ENCODE measurements around the gene ASIC4. TPM values are rescaled to one million over a fixed set of nuclear protein-coding genes. Genes with fewer than 3 reads are reported as not detected.

Gene ASIC4
- polyA plus RNA-seq, 2 of the 4 experiments (the other 2 are of a cell fraction), result 0.04 TPM; not detected in 1

DNA sequence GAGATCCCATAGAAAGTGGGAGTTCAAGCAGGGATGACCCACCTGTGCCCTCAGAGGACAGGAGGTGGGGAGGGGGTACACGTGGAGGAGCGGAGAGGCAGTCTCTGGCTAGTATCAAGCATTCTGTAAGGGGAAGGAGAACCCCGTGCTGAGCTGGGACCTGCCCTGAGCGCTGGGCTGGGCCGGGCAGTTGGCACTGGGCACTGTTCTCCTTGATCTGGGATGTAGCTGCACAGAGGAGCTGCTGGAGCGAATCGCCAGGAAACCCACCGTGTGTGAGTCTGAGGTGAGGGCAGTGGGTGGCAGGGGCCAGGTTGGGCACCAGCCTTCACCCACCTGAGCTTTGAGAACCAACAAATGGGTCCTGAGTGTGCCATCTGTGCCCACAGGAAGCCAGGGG lies 35.4 kb upstream of the ASIC4 start:
- Histone ChIP-seq H3K27ac (no peak overlapping the region), H3K4me1 (peaks cover 5% of the 10 kb centered on the region; the same call in 2 of the 3 replicates), H3K4me3 (no peak overlapping the region), H3K9me3 (no peaks in the 10 kb centered on the region), H3K4me2 (no peak overlapping the region)
- TF ChIP-seq KDM1A (IDR thresholded peaks at IDR 0.05; ENCODE audit: low read depth) (no peak), ZSCAN20 (CRISPR knock-in tag; IDR thresholded peaks at IDR 0.05) (no peak), HEYL (CRISPR knock-in tag; IDR thresholded peaks at IDR 0.05) (no peak), RAD21 (conservative IDR thresholded peaks at IDR 0.05 in 1 of 2, IDR thresholded peaks at IDR 0.05 in 1 of 2) (no peak), HOXA7 (CRISPR knock-in tag; IDR thresholded peaks at IDR 0.05) (no peak)
- TF ChIP-seq, protein P1, sequence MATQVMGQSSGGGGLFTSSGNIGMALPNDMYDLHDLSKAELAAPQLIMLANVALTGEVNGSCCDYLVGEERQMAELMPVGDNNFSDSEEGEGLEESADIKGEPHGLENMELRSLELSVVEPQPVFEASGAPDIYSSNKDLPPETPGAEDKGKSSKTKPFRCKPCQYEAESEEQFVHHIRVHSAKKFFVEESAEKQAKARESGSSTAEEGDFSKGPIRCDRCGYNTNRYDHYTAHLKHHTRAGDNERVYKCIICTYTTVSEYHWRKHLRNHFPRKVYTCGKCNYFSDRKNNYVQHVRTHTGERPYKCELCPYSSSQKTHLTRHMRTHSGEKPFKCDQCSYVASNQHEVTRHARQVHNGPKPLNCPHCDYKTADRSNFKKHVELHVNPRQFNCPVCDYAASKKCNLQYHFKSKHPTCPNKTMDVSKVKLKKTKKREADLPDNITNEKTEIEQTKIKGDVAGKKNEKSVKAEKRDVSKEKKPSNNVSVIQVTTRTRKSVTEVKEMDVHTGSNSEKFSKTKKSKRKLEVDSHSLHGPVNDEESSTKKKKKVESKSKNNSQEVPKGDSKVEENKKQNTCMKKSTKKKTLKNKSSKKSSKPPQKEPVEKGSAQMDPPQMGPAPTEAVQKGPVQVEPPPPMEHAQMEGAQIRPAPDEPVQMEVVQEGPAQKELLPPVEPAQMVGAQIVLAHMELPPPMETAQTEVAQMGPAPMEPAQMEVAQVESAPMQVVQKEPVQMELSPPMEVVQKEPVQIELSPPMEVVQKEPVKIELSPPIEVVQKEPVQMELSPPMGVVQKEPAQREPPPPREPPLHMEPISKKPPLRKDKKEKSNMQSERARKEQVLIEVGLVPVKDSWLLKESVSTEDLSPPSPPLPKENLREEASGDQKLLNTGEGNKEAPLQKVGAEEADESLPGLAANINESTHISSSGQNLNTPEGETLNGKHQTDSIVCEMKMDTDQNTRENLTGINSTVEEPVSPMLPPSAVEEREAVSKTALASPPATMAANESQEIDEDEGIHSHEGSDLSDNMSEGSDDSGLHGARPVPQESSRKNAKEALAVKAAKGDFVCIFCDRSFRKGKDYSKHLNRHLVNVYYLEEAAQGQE (IDR thresholded peaks at IDR 0.05), result no peak
- 70% methylated on average over 8 of the region's 8 CpGs for WGBS (ENCODE audit: missing lambda C conversion rate)
- DNase-seq (ENCODE audit: low read depth in 1 of 2, low spot score in 1 of 2) (no peak), ATAC-seq (no peak), FAIRE-seq (no peak)
- CTCF ChIA-PET, result interaction anchor here (1.0 to 89.4 kb wide), 3 partner anchors 9 to 76 kb away, joined by 3 to 3291 read pairs (median 3291); partner anchors contain the start of genes ASIC4, CHPF, GMPPA and SPEG
- POLR2A ChIA-PET, result no interaction called here

DNA sequence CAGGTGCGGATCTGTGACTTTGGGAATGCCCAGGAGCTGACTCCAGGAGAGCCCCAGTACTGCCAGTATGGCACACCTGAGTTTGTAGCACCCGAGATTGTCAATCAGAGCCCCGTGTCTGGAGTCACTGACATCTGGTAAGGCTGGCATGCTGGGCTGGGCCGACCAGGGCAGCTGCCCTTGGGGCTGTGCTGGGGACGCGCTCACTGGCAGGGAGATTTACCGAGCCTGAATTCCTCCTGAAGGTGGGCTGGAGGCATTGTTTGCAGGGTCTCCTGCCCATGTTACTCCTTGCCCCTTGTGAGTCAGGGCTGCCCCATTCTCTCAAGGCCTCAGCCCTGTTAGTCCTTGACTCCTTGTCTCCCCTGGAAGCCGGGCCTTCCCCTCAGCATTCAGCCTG lies 34.3 kb upstream of the ASIC4 start:
- 86% methylated on average over 6 of the region's 8 CpGs for WGBS (ENCODE audit: missing lambda C conversion rate)
- CTCF ChIA-PET, result interaction anchor here (79.1 to 89.4 kb wide), 2 partner anchors 10 to 26 kb away, joined by 3291 read pairs; partner anchors contain the start of genes ASIC4, CHPF, GMPPA and SPEG
- ATAC-seq, result no peak

DNA sequence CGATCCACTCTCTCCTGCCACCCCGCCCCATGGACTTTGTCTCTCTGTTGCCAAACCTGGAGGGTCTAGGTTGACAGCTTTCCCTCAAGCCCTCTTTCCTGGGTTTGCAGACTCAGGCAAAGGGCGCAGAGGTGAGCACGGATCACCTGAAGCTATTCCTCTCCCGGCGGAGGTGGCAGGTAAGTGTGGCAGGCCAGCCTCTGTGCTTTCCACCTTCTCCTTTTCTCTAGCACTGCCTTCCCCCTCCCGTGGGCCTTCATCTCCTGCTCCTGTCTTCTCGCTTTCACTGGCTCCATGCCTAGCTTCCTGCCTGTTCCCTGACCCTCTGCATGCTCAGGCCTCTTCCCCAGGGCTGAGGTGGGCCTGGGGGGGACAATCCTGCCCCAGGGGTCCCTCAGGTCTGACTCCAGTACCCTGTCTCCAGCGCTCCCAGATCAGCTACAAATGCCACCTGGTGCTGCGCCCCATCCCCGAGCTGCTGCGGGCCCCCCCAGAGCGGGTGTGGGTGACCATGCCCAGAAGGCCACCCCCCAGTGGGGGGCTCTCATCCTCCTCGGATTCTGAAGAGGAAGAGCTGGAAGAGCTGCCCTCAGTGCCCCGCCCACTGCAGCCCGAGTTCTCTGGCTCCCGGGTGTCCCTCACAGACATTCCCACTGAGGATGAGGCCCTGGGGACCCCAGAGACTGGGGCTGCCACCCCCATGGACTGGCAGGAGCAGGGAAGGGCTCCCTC lies 31.4 kb upstream of the ASIC4 start:
- ChIA-PET CTCF (interaction anchor here (79.1 to 89.4 kb wide), 2 partner anchors 13 to 23 kb away, joined by 3291 read pairs; partner anchors contain the start of genes ASIC4, CHPF, GMPPA and SPEG), POLR2A (interaction anchor here (1.0 kb wide), 1 partner anchor 16 kb away, joined by 3 read pairs; the partner anchor contains the start of gene GMPPA)
- no peak for ATAC-seq
- FAIRE-seq, result no peak
- no peak for DNase-seq (ENCODE audit: low read depth in 1 of 2, low spot score in 1 of 2)
- 74% methylated on average over 13 of the region's 17 CpGs for WGBS (ENCODE audit: missing lambda C conversion rate)
- H3K4me3 ChIP-seq, result no peak overlapping the region
- TF ChIP-seq, protein P2, sequence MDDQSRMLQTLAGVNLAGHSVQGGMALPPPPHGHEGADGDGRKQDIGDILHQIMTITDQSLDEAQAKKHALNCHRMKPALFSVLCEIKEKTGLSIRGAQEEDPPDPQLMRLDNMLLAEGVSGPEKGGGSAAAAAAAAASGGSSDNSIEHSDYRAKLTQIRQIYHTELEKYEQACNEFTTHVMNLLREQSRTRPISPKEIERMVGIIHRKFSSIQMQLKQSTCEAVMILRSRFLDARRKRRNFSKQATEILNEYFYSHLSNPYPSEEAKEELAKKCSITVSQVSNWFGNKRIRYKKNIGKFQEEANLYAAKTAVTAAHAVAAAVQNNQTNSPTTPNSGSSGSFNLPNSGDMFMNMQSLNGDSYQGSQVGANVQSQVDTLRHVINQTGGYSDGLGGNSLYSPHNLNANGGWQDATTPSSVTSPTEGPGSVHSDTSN (IDR thresholded peaks at IDR 0.05), result no peak
- TF ChIP-seq ZNF302 (CRISPR knock-in tag; IDR thresholded peaks at IDR 0.05), result no peak
- TF ChIP-seq RCOR1 (IDR thresholded peaks at IDR 0.05; ENCODE audit: low read depth, low read length), result no peak
- no peak for TF ChIP-seq CHD4 (IDR thresholded peaks at IDR 0.05; ENCODE audit: borderline replicate concordance)
- TF ChIP-seq BHLHE40 (IDR thresholded peaks at IDR 0.05; ENCODE audit: low read depth, low read length), result no peak
- H3K9me3 ChIP-seq, result no peaks in the 10 kb centered on the region
- no peak overlapping the region for H3K4me2 ChIP-seq
- no peaks in the 10 kb centered on the region for H3K4me1 ChIP-seq
- no peak overlapping the region for H3K27ac ChIP-seq

More for the DNA sequence above, 34.3 kb upstream of the ASIC4 start:
- TF ChIP-seq BHLHE40 (IDR thresholded peaks at IDR 0.05; ENCODE audit: low read depth, low read length), result no peak
- no peak for TF ChIP-seq MAFK (IDR thresholded peaks at IDR 0.05; ENCODE audit: partially characterized antibody)
- no peak for TF ChIP-seq FOXS1 (CRISPR knock-in tag; IDR thresholded peaks at IDR 0.05)
- TF ChIP-seq, protein P3, sequence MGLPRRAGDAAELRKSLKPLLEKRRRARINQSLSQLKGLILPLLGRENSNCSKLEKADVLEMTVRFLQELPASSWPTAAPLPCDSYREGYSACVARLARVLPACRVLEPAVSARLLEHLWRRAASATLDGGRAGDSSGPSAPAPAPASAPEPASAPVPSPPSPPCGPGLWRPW (IDR thresholded peaks at IDR 0.05), result no peak
- TF ChIP-seq CHD4 (IDR thresholded peaks at IDR 0.05; ENCODE audit: borderline replicate concordance), result no peak
- no peak for TF ChIP-seq NFE2L2 (conservative IDR thresholded peaks at IDR 0.05; ENCODE audit: low read length)
- TF ChIP-seq ZFP36 (IDR thresholded peaks at IDR 0.05; ENCODE audit: borderline replicate concordance, partially characterized antibody), result no peak
- TF ChIP-seq TFCP2L1 (CRISPR knock-in tag; IDR thresholded peaks at IDR 0.05), result no peak
- TF ChIP-seq PHF8 (IDR thresholded peaks at IDR 0.05; ENCODE audit: borderline replicate concordance, low read depth), result no peak
- TF ChIP-seq FOSB (CRISPR knock-in tag; IDR thresholded peaks at IDR 0.05), result no peak
- TF ChIP-seq EHMT2 (IDR thresholded peaks at IDR 0.05; ENCODE audit: low read depth), result no peak
- Histone ChIP-seq H3K9me3 (no peaks in the 10 kb centered on the region), H3K4me2 (no peak overlapping the region), H3K27ac (no peak overlapping the region), H3K4me1 (peaks cover 5% of the 10 kb centered on the region; the same call in 2 of the 3 replicates), H3K4me3 (no peak overlapping the region)
- FAIRE-seq, result no peak
- no peak for DNase-seq (ENCODE audit: low read depth in 1 of 2, low spot score in 1 of 2)
- POLR2A ChIA-PET, result no interaction called here
